RWPE2 (cell line): Measurements from ENCODE around the gene ALK.

Source experiments
- ATAC-seq: fragments of 200-7000 bp; cut with Tn5 transposase; 3 replicates; pipeline ENCODE4 v1.9.1; 2021; ENCODE audit warnings: low read depth
- DNase-seq: peaks from one replicate; pipeline ENCODE4 v3.0.0-alpha.2; 2020; ENCODE audit warnings: low spot score
- H3K27ac ChIP-seq: fragments of 450-650 bp; 2 replicates; pipeline ENCODE4 v1.5.1; 2017; ENCODE audit warnings: mild to moderate bottlenecking; ENCODE audit not compliant: poor library complexity, severe bottlenecking
- H3K27me3 ChIP-seq: fragments of 250-450 bp; sonication (Bioruptor Pico); 2 replicates; pipeline ENCODE4 v1.5.1; 2021; ENCODE audit warnings: mild to moderate bottlenecking, moderate library complexity; ENCODE audit not compliant: insufficient read depth, poor library complexity, severe bottlenecking
- H3K36me3 ChIP-seq: fragments of 250-450 bp; sonication (Bioruptor Pico); 2 replicates; pipeline ENCODE4 v1.5.1; 2020; ENCODE audit warnings: low read depth, mild to moderate bottlenecking, moderate library complexity
- H3K4me1 ChIP-seq: fragments of 250-450 bp; sonication (Bioruptor Pico); 2 replicates; pipeline ENCODE4 v1.5.1; 2021; ENCODE audit warnings: mild to moderate bottlenecking, moderate library complexity; ENCODE audit not compliant: insufficient read depth, poor library complexity, severe bottlenecking
- H3K4me3 ChIP-seq: fragments of 250-450 bp; sonication (Bioruptor Pico); 2 replicates; pipeline ENCODE4 v1.5.1; 2021; ENCODE audit warnings: mild to moderate bottlenecking, moderate library complexity; ENCODE audit not compliant: severe bottlenecking
- H3K9me3 ChIP-seq: fragments of 250-450 bp; sonication (Bioruptor Pico); 2 replicates; pipeline ENCODE4 v1.5.1; 2021; ENCODE audit warnings: mild to moderate bottlenecking, moderate library complexity; ENCODE audit not compliant: severe bottlenecking
- TF ChIP-seq, protein P1 (sequence below): fragments of 450-650 bp; IDR thresholded peaks from one replicate; pipeline ENCODE4 v1.5.1; 2017; ENCODE audit warnings: mild to moderate bottlenecking, moderate library complexity; ENCODE audit not compliant: poor library complexity, severe bottlenecking

The ALK gene

DNA sequence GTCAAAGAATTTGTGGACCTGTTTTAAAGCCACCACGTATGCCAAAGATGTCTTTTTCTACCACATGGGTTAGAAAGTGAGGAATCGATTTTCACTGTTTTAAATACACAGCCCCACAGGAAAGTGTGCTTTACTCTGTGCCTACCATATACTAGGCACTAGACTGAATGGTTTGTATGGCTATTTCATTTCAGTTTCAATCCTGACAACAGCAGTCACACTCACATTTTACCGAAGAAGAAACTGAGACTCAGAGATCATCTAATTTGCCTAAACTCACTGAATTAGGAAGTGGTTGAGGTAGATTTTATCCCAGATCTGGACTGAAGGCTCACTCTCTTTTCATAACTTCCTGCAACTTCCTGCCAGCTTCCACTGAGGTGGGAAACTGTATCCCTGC lies 176.4 kb downstream of the ALK start:
- TF ChIP-seq, protein P1, sequence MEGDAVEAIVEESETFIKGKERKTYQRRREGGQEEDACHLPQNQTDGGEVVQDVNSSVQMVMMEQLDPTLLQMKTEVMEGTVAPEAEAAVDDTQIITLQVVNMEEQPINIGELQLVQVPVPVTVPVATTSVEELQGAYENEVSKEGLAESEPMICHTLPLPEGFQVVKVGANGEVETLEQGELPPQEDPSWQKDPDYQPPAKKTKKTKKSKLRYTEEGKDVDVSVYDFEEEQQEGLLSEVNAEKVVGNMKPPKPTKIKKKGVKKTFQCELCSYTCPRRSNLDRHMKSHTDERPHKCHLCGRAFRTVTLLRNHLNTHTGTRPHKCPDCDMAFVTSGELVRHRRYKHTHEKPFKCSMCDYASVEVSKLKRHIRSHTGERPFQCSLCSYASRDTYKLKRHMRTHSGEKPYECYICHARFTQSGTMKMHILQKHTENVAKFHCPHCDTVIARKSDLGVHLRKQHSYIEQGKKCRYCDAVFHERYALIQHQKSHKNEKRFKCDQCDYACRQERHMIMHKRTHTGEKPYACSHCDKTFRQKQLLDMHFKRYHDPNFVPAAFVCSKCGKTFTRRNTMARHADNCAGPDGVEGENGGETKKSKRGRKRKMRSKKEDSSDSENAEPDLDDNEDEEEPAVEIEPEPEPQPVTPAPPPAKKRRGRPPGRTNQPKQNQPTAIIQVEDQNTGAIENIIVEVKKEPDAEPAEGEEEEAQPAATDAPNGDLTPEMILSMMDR, result no peak
- H3K36me3 ChIP-seq, result no peaks in the 10 kb centered on the region
- no peak overlapping the region for H3K4me3 ChIP-seq
- ATAC-seq (no peak), DNase-seq (no peak)
- no peaks in the 10 kb centered on the region for H3K9me3 ChIP-seq
- H3K27ac ChIP-seq, result no peak overlapping the region
- peaks cover 26% of the 10 kb centered on the region for H3K4me1 ChIP-seq
- no peaks in the 10 kb centered on the region for H3K27me3 ChIP-seq

DNA sequence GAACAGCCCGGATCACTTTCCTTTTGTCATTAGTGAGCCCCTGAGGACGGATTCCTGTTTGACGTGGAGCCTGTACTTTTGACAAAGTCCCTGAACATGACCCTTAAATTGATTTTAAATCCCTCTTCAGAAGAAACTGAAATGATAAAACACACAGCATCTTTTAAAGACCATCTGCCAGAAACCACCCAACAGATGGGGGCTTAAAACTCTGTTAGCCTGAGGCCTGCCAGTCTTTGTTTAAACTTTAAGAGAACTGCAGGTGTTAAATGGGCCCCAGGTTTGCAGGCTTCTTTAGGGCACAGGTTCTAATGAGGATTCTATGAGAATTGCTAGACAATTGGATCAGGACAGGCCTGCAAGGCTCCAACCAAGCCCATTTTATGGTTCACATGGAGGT lies 177.9 kb downstream of the ALK start:
- ATAC-seq (no peak), DNase-seq (no peak)
- H3K4me1 ChIP-seq, result peaks cover 11% of the 10 kb centered on the region
- TF ChIP-seq, protein P1, result no peak
- no peak overlapping the region for H3K27ac ChIP-seq
- H3K27me3 ChIP-seq, result no peaks in the 10 kb centered on the region
- no peaks in the 10 kb centered on the region for H3K36me3 ChIP-seq
- no peak overlapping the region for H3K4me3 ChIP-seq
- no peaks in the 10 kb centered on the region for H3K9me3 ChIP-seq

DNA sequence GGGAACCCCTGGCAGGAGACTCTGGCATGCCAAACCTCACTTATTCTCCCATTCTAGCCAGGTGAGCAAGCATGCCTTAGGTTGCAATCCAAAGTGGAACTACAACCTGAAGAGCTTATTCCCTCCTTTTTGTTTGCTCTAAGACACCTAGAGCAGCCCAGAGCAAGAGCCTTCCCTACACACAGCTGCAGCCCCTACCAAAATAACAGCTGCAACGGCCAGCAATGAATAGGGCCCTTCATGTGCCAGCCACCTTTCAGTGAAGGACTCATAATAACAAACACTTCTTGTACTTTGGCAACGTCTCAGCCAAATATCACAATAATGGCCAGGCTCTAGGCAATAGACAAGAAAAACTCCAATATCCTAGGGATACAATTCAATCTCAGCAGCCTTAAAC lies 178.7 kb downstream of the ALK start:
- Histone ChIP-seq H3K27ac (no peak overlapping the region), H3K27me3 (no peaks in the 10 kb centered on the region), H3K36me3 (no peaks in the 10 kb centered on the region), H3K9me3 (no peaks in the 10 kb centered on the region), H3K4me1 (peaks cover 5% of the 10 kb centered on the region), H3K4me3 (no peak overlapping the region)
- DNase-seq (no peak), ATAC-seq (no peak)
- TF ChIP-seq, protein P1, result no peak

DNA sequence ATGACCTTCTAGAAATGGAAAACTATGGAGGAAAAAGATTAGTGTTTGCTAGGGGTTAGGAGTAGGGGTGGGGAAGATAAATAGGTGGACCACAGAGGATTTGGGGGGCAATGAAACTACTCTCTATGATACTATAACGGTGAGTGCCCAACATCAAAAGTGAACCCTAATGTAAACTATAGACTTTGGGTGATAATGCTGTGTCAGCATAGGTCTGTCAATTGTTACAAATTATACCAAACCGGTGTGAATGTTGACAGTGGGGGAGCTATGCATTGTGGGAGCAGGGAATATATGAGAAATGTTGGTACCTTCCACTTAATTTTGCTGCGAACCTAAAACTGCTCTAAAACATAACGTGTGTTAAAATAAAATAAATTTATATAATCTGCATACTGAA lies 180.3 kb downstream of the ALK start:
- Histone ChIP-seq H3K9me3 (no peaks in the 10 kb centered on the region), H3K4me3 (no peak overlapping the region), H3K36me3 (no peaks in the 10 kb centered on the region), H3K27me3 (no peaks in the 10 kb centered on the region), H3K4me1 (no peaks in the 10 kb centered on the region), H3K27ac (no peak overlapping the region)
- ATAC-seq (no peak), DNase-seq (no peak)
- TF ChIP-seq, protein P1, result no peak

DNA sequence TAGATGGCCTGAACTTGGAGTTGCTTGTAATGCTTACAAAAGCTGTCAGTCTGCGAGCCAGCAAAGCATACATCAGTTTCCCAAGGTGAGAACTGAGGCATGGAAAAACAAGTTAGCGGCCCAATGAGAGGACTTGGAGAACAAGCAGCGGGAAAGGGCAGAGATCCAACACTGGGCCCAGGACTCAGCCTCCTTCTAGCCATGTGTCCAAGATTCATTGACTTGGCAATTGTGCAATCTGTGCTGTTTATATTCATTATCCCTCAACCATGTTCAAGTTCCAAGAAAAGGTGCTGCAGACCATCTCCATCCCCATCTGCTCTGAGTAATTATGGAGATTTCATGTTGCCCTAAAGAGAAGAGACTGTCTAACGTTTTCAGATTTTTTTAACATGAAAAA lies 187.4 kb downstream of the ALK start:
- Histone ChIP-seq H3K27me3 (no peaks in the 10 kb centered on the region), H3K27ac (no peak overlapping the region), H3K4me3 (no peak overlapping the region), H3K4me1 (no peaks in the 10 kb centered on the region), H3K36me3 (no peaks in the 10 kb centered on the region), H3K9me3 (no peaks in the 10 kb centered on the region)
- DNase-seq, result no peak
- no peak for ATAC-seq
- TF ChIP-seq, protein P1, result no peak
